Endodermal cell (in vitro differentiated cells): ENCODE results near the gene EIPR1. TPM values are rescaled to one million over a fixed set of nuclear protein-coding genes. Genes with fewer than 3 reads are reported as not detected.

Experiments
- DNase-seq: peaks from one replicate; pipeline ENCODE4 v3.0.0-alpha.2; 2017
- H3K27ac ChIP-seq: 2 replicates; pipeline ENCODE4 v1.5.1; 2013; ENCODE audit warnings: mild to moderate bottlenecking, low read depth, low read length, moderate library complexity
- H3K27me3 ChIP-seq: 2 replicates; pipeline ENCODE4 v1.6.1; 2013; ENCODE audit warnings: mild to moderate bottlenecking, low read length, moderate library complexity; ENCODE audit not compliant: insufficient read depth, control insufficient read depth, poor library complexity, severe bottlenecking
- H3K36me3 ChIP-seq: 2 replicates; pipeline ENCODE4 v1.7.0; 2013; ENCODE audit warnings: mild to moderate bottlenecking, low read length, moderate library complexity; ENCODE audit not compliant: control insufficient read depth, insufficient read depth
- H3K4me1 ChIP-seq: one replicate; pipeline ENCODE4 v1.7.0; 2013; ENCODE audit warnings: low read length; ENCODE audit not compliant: control insufficient read depth, insufficient read depth
- H3K4me3 ChIP-seq: 2 replicates; pipeline ENCODE4 v1.5.1; 2013; ENCODE audit warnings: mild to moderate bottlenecking, low read length, moderate library complexity
- H3K9ac ChIP-seq: 2 replicates; pipeline ENCODE4 v1.6.1; 2013; ENCODE audit warnings: mild to moderate bottlenecking, low read length, moderate library complexity; ENCODE audit not compliant: poor library complexity, severe bottlenecking; ENCODE audit errors: extremely low read depth
- H3K9me3 ChIP-seq: 2 replicates; pipeline ENCODE4 v1.6.1; 2013; ENCODE audit warnings: mild to moderate bottlenecking, low read length, moderate library complexity; ENCODE audit not compliant: control insufficient read depth
- H3K27ac Mint-ChIP-seq: 2 replicates; pipeline ENCODE4 v1.8.0; 2020; ENCODE audit warnings: mixed read lengths
- H3K27me3 Mint-ChIP-seq: 2 replicates; pipeline ENCODE4 v1.8.0; 2021; ENCODE audit warnings: mild to moderate bottlenecking, mixed read lengths; ENCODE audit not compliant: insufficient read depth
- H3K36me3 Mint-ChIP-seq: 2 replicates; pipeline ENCODE4 v1.8.0; 2020; ENCODE audit warnings: low read depth, mixed read lengths
- H3K4me1 Mint-ChIP-seq: 2 replicates; pipeline ENCODE4 v1.8.0; 2020; ENCODE audit warnings: mixed read lengths
- H3K4me3 Mint-ChIP-seq: 2 replicates; pipeline ENCODE4 v1.8.0; 2020; ENCODE audit warnings: mild to moderate bottlenecking, moderate library complexity, mixed read lengths
- H3K9me3 Mint-ChIP-seq: 2 replicates; pipeline ENCODE4 v1.8.0; 2020; ENCODE audit warnings: mild to moderate bottlenecking, mixed read lengths
- CTCF ChIP-seq: fragments of 200-600 bp; sonication (generic); conservative IDR thresholded peaks from 2 replicates; pipeline ENCODE4 v1.5.0; 2021; ENCODE audit warnings: antibody characterized with exemption, mild to moderate bottlenecking
- WGBS, 2 experiments: methylation state at CpG; one replicate each; pipeline versions ENCODE4 v1.1.5 to v1.1.7; 2013; ENCODE audit warnings: missing lambda C conversion rate in 2 of 2, mixed read lengths in 1 of 2; ENCODE audit not compliant: insufficient coverage in 1 of 2, insufficient read length in 1 of 2; 5-methylcytosine and 5-hydroxymethylcytosine counted together
- total RNA-seq, 2 donors: library from RNA; stranded (reverse); fragmentation: NEBNext Ultra II Directional in 1 of 2; extraction: Animal tissue kit (Norgen Biotek cat#: 25700) in 1 of 2; gene quantifications; 2 replicates in 1 of 2; 3 replicates in 1 of 2; pipeline ENCODE4 v1.2.1, GENCODE V29; 2021

EIPR1 gene
- total RNA-seq, 2 donors from 2014 or later: 30.1 to 36.8 TPM

DNA sequence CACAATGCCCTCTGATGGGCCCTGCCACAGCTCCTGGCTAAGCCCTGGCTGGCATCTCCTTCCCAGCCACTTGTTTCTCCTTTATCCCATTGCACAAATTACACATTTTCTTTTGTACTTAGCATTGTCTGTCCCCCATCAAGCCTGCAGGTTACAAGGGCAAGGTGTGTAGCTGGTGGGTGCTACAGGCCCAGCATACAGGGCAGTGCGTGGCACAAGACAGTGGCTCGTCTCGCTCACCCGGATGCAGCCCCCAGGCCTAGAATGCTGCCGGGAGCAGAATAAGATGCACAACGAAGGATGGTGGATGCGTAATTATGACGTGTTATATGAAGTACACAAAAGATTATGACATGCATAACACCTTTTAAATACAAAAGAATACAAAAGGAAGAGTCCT is 87.6 kb downstream of the EIPR1 start:
- Histone ChIP-seq H3K27me3 (no peaks in the 10 kb centered on the region), H3K4me3 (no peak overlapping the region), H3K4me1 (no peaks in the 10 kb centered on the region), H3K9ac (no peak overlapping the region), H3K27ac (no peak overlapping the region), H3K9me3 (no peaks in the 10 kb centered on the region), H3K36me3 (no peaks in the 10 kb centered on the region)
- Mint-ChIP-seq H3K27ac (no peak overlapping the region), H3K4me3 (no peak overlapping the region), H3K9me3 (peaks cover 8% of the 10 kb centered on the region), H3K27me3 (no peaks in the 10 kb centered on the region), H3K4me1 (no peaks in the 10 kb centered on the region), H3K36me3 (peaks cover 17% of the 10 kb centered on the region)
- WGBS, 2 experiments: 95 to 100% methylated on average over 1 to 6 of the region's 8 CpGs
- no peak for DNase-seq
- no peak for TF ChIP-seq CTCF

GRCh38 chr2:3289526-3289925 is 88.1 kb downstream of the EIPR1 start:
- H3K4me3 Mint-ChIP-seq: no peak overlapping the region
- no peaks in the 10 kb centered on the region for H3K9me3 ChIP-seq
- no peaks in the 10 kb centered on the region for H3K27me3 Mint-ChIP-seq
- no peaks in the 10 kb centered on the region for H3K36me3 ChIP-seq
- DNase-seq: no peak
- no peak for TF ChIP-seq CTCF
- H3K27ac Mint-ChIP-seq: no peak overlapping the region
- WGBS, 2 experiments: 92 to 97% methylated on average over 9 to 15 of the region's 15 CpGs
- peak overlapping the region; percentile 75 for H3K27ac ChIP-seq
- peaks cover 17% of the 10 kb centered on the region for H3K36me3 Mint-ChIP-seq
- no peaks in the 10 kb centered on the region for H3K4me1 ChIP-seq
- H3K9ac ChIP-seq: no peak overlapping the region
- H3K27me3 ChIP-seq: no peaks in the 10 kb centered on the region
- H3K4me3 ChIP-seq: no peak overlapping the region
- peaks cover 8% of the 10 kb centered on the region for H3K9me3 Mint-ChIP-seq
- H3K4me1 Mint-ChIP-seq: no peaks in the 10 kb centered on the region

DNA sequence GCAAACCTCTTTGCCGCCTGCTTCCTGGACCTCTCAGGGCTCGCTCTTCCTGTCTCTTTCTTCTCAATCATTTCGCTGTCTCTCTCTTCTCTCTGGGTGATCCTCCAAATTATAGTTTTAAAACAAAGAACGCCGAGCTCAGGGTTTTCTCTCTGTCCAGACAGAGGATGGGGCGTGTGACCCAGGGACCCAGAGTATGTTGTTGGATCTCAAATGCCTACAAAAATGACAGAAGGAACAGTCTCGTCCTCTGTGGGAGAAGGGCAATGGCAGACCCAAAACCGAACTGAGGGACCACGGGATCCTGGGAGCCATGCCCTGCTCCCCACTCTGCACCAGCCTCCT is 88.5 kb downstream of the EIPR1 start:
- Mint-ChIP-seq H3K36me3 (peaks cover 17% of the 10 kb centered on the region), H3K27ac (no peak overlapping the region), H3K9me3 (peaks cover 8% of the 10 kb centered on the region), H3K27me3 (no peaks in the 10 kb centered on the region), H3K4me3 (no peak overlapping the region), H3K4me1 (no peaks in the 10 kb centered on the region)
- Histone ChIP-seq H3K27ac (peak overlapping the region; percentile 75), H3K36me3 (no peaks in the 10 kb centered on the region), H3K9me3 (no peaks in the 10 kb centered on the region), H3K4me3 (no peak overlapping the region), H3K27me3 (no peaks in the 10 kb centered on the region), H3K9ac (no peak overlapping the region), H3K4me1 (no peaks in the 10 kb centered on the region)
- WGBS, 2 experiments: 87 to 94% methylated on average over 8 to 9 of the region's 9 CpGs
- no peak for DNase-seq
- no peak for TF ChIP-seq CTCF
